Tibial nerve (tissue), 4 donors: ENCODE data around the gene RAX2. TPM values are rescaled to one million over a fixed set of nuclear protein-coding genes. Genes with fewer than 3 reads are reported as not detected.

ENCODE experiments used
- DNase-seq, 2 donors: peaks; one replicate each; pipeline ENCODE4 v3.0.0-alpha.2; 2019; ENCODE audit warnings: low spot score in 2 of 2
- H3K27ac ChIP-seq, 4 donors: fragments of 200-600 bp; sonication (generic) in 3 of 4; one replicate each; pipeline ENCODE4 v1.5.1; 2017 to 2019; ENCODE audit warnings: mild to moderate bottlenecking in 1 of 4
- H3K27me3 ChIP-seq, 2 donors: fragments of 200-600 bp; sonication (generic) in 1 of 2; one replicate each; pipeline versions ENCODE4 v1.5.1 to v1.6.0; 2017 to 2019
- H3K36me3 ChIP-seq, 3 donors: fragments of 200-600 bp; sonication (generic); one replicate each; pipeline ENCODE4 v1.5.1; 2018 to 2019
- H3K4me1 ChIP-seq, 4 donors: fragments of 200-600 bp; sonication (generic) in 3 of 4; one replicate each; pipeline ENCODE4 v1.5.1; 2017 to 2019
- H3K4me3 ChIP-seq, 4 donors: fragments of 200-600 bp; sonication (generic) in 3 of 4; one replicate each; pipeline ENCODE4 v1.5.1; 2017 to 2019; ENCODE audit warnings: mild to moderate bottlenecking in 1 of 4, moderate library complexity in 1 of 4
- H3K9me3 ChIP-seq, 4 donors: fragments of 200-600 bp; sonication (generic) in 3 of 4; one replicate each; pipeline ENCODE4 v1.5.1; 2017 to 2019
- EP300 ChIP-seq, 2 donors: sonication (generic); formaldehyde crosslinking; IDR thresholded peaks; one replicate each; pipeline ENCODE4 v1.6.1; 2017; ENCODE audit warnings: antibody characterized with exemption in 2 of 2, mild to moderate bottlenecking in 1 of 2
- POLR2A ChIP-seq, 2 donors: fragments of 450-650 bp; IDR thresholded peaks; one replicate each; pipeline ENCODE4 v1.6.1; 2017; ENCODE audit warnings: antibody characterized with exemption in 2 of 2, mild to moderate bottlenecking in 2 of 2, moderate library complexity in 2 of 2
- WGBS, 2 donors: methylation state at CpG; one replicate each; pipeline ENCODE4 v1.1.5; 2018; 5-methylcytosine and 5-hydroxymethylcytosine counted together
- total RNA-seq, 4 donors: library from RNA; depleted of rRNA; stranded (reverse); fragments of >200 nt; gene quantifications; one replicate each; pipeline ENCODE4 v1.1.0, GENCODE V29; 2016
- TF ChIP-seq, protein P1 (sequence below), 5 experiments: fragments of 200-600 bp in 3 of 5; fragments of 450-650 bp in 2 of 5; sonication (generic) in 3 of 5; IDR thresholded peaks; one replicate each; pipeline ENCODE4 v1.5.1; 2016 to 2019; ENCODE audit warnings: antibody characterized with exemption in 5 of 5, mild to moderate bottlenecking in 3 of 5, moderate library complexity in 2 of 5

RAX2 gene
- total RNA-seq, 4 donors from 2014 or later, result not detected

DNA sequence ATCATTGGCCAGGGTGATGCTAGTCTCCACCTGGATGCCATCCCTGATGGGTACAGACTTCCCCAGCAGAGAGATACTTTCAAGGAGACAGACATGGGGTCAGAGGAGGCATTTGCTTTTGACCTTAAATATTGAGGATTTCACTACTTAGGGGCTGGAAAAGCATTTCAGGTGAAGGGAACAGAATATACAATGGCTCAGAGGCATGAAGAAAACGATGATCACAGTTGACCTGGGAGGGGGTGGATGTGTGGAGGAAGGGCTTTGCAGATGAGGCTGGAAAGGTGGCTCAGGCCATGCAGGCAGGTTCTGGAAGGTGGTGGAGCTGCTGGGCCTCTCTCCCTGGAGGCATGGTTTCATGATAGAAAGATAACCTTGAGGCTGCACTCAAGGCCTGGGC is 10.3 kb upstream of the RAX2 start:
- DNase-seq, result no peak
- H3K27me3 ChIP-seq, result peaks cover 0 to 37% of the 10 kb centered on the region in 2 donors
- whole genome bisulfite sequencing, 2 donors, result 93 to 94% methylated on average over 1 of the region's 1 CpG
- peaks cover 0 to 14% (median 0%) of the 10 kb centered on the region in 4 donors for H3K4me1 ChIP-seq
- peaks cover 3 to 37% (median 13%) of the 10 kb centered on the region in 4 donors for H3K9me3 ChIP-seq
- no peak overlapping the region for H3K4me3 ChIP-seq
- H3K36me3 ChIP-seq, result no peaks in the 10 kb centered on the region
- no peak for TF ChIP-seq POLR2A (IDR thresholded peaks at IDR 0.05)
- TF ChIP-seq EP300 (IDR thresholded peaks at IDR 0.05), result no peak
- TF ChIP-seq, protein P1, sequence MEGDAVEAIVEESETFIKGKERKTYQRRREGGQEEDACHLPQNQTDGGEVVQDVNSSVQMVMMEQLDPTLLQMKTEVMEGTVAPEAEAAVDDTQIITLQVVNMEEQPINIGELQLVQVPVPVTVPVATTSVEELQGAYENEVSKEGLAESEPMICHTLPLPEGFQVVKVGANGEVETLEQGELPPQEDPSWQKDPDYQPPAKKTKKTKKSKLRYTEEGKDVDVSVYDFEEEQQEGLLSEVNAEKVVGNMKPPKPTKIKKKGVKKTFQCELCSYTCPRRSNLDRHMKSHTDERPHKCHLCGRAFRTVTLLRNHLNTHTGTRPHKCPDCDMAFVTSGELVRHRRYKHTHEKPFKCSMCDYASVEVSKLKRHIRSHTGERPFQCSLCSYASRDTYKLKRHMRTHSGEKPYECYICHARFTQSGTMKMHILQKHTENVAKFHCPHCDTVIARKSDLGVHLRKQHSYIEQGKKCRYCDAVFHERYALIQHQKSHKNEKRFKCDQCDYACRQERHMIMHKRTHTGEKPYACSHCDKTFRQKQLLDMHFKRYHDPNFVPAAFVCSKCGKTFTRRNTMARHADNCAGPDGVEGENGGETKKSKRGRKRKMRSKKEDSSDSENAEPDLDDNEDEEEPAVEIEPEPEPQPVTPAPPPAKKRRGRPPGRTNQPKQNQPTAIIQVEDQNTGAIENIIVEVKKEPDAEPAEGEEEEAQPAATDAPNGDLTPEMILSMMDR (IDR thresholded peaks at IDR 0.05), result no peak
- H3K27ac ChIP-seq, result no peak overlapping the region

DNA sequence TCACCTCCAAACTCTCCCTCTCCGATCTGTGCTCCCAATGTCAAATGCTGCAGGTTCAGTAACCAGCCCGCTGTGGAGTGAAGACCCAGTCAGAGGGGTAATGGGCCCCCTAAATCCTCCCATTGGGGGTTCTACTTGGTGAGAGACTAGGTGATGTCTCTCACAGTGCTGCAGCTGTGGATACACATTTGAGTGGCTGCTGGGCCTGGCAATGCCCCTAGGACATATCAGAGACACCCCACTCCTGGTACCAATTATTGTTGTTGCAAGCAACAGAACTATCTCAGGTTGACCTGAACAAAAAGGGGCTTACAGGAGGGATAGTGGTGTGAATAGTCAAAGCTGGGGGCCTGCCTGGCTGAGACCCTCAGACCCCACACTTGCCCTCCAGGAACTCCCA is 9.6 kb upstream of the RAX2 start:
- H3K27me3 ChIP-seq, result peaks cover 0 to 37% of the 10 kb centered on the region in 2 donors
- H3K4me3 ChIP-seq, result no peak overlapping the region
- no peak for DNase-seq
- H3K27ac ChIP-seq, result no peak overlapping the region
- TF ChIP-seq POLR2A (IDR thresholded peaks at IDR 0.05), result no peak
- TF ChIP-seq, protein P1 (IDR thresholded peaks at IDR 0.05), result no peak
- no peaks in the 10 kb centered on the region for H3K36me3 ChIP-seq
- 82 to 94% methylated on average over 2 of the region's 2 CpGs for WGBS, 2 donors
- peaks cover 0 to 14% (median 0%) of the 10 kb centered on the region in 4 donors for H3K4me1 ChIP-seq
- H3K9me3 ChIP-seq, result peaks cover 3 to 37% (median 13%) of the 10 kb centered on the region in 4 donors

DNA sequence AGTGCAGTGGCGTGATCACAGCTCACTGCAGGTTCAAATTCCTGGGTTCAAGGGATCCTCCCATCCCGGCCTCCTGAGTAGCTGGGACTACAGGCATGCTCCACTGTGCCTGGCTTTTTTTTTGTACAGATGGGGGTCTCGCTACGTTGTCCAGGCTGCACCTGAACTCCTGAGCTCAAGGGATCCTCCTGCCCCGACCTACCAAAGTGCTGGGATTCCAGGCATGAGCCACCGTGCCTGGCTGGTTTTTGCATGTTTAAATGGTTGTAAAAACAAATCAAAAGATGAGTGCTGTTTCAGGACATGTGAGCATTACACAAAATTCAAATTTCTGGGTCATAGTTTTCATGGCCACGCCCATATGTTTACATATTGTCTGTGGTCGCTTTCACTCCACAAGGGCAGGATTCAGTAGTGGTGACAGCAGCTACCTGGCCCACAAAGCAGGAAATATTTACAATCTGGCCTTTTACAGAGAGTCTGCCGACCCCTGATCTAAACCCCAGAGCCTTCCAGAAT is 8.8 kb upstream of the RAX2 start:
- H3K27me3 ChIP-seq, result peaks cover 0 to 35% of the 10 kb centered on the region in 2 donors
- no peak for DNase-seq
- TF ChIP-seq POLR2A (IDR thresholded peaks at IDR 0.05), result no peak
- TF ChIP-seq, protein P1 (IDR thresholded peaks at IDR 0.05), result no peak
- no peak for TF ChIP-seq EP300 (IDR thresholded peaks at IDR 0.05)
- H3K36me3 ChIP-seq, result no peaks in the 10 kb centered on the region
- peaks cover 3 to 37% (median 13%) of the 10 kb centered on the region in 4 donors for H3K9me3 ChIP-seq
- H3K4me3 ChIP-seq, result no peak overlapping the region
- WGBS, 2 donors, result 91 to 92% methylated on average over 9 of the region's 9 CpGs
- H3K4me1 ChIP-seq, result peaks cover 0 to 11% (median 0%) of the 10 kb centered on the region in 4 donors
- H3K27ac ChIP-seq, result no peak overlapping the region

DNA sequence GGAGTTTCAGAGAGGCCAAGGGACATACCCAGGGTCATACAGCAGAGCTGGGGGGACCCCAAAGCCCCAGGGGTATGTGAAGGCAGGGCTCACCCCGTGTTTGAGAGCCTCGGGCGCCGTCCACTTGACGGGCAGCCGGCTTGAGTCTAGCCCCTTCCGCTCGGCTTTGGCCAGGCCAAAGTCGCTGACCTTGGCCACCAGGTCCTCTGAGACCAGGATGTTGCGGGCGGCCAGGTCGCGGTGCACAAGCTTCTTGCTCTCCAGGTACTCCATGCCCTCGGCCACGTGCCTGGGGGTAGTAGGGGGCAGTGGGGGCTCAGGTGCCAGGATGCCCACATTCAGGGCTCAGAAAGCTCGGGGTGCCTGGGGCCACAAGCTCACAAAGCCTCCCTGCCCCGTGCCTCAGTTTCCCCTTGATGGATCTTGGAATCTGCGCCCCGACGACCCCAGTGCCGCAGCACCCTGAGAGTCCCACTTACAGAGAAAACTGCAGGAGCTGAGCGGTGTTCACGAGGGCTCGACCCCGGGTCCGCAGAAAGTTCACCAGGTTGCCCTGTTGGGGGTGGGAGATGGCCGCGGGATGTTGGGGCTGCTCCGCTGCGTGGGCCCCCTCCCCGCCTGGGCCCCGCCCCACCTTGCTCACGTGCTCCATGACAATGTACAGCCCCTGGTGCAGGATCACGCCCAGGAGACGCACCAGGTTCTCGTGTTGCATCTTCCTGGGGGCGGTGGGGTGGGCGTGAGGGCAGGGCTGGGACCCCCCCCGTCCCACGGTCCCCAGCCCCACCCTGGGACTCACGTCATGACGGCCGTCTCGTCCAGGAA is 7.1 kb upstream of the RAX2 start:
- Histone ChIP-seq H3K27me3 (peaks cover 0 to 18% of the 10 kb centered on the region in 2 donors), H3K4me1 (no peaks in the 10 kb centered on the region), H3K9me3 (peaks cover 3 to 37% (median 13%) of the 10 kb centered on the region in 4 donors), H3K27ac (no peak overlapping the region), H3K36me3 (no peaks in the 10 kb centered on the region), H3K4me3 (no peak overlapping the region)
- TF ChIP-seq, protein P1 (IDR thresholded peaks at IDR 0.05), result no peak
- TF ChIP-seq EP300 (IDR thresholded peaks at IDR 0.05), result no peak
- no peak for TF ChIP-seq POLR2A (IDR thresholded peaks at IDR 0.05)
- DNase-seq, result no peak
- 76 to 77% methylated on average over 26 to 34 of the region's 44 CpGs for WGBS, 2 donors
